AG08396 (cell line): ENCODE measurements around the gene FBXW11.

Source experiments
- DNase-seq: peaks from one replicate; pipeline ENCODE4 v3.0.0; 2012; ENCODE audit warnings: low spot score, mixed read lengths

Gene FBXW11

DNA sequence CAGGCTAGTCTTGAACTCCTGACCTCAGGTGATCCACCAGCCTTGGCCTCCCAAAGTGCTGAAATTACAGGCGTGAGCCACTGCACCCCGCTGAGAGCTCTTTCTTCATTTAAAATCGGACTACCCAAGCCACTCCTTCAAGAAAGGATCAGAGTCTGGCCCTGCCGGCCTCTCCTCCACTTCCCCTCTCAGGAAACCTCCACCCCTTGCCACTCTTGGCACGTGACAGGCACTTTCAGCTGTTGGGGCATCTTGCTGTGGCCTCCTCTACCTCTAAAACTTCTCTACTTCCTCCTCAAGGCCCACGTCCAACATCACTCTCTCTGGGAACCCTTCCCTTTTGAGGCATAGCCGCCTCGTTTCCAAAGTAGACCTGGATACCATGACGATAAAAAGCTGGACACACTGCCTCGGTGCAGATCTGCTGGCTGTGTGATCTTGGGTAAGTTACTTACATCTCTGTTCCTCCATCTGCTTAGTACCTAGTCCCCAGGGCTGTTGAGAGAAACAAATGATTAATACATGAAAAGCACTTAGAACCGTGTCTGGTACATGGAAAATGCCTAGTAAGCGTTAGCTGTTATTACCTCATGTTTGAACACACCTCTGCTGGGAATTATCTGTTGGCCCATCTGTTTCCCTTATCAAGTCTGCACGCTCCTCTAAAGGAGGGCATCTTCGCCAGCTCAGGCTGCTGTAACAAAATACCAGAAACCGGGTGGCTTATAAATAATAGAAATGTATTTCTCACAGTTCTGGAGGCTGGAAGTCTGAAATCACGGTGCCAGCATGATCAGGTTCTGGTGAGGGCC is 165.5 kb downstream of the FBXW11 start:
- DNase-seq: no peak

DNA sequence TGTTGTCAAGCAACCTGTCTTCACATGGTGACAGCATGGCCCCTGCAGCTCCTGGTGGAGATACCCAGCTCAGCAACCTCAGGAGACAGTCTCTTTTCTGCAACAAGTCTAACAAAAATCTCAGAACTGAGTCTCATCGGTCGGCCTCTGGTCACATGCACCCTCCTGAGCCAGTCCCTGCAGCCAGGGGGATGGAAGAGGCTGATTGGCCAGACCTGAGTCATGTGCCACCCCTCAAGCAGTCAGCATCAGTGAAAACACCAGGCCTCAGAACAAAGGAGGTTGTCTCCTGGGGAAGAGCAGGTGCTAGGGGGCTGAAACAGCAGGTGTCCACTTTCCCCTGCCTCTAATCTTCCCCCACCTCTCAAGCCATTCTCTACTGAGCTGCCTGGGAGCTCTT is 166.4 kb downstream of the FBXW11 start:
- no peak for DNase-seq

DNA sequence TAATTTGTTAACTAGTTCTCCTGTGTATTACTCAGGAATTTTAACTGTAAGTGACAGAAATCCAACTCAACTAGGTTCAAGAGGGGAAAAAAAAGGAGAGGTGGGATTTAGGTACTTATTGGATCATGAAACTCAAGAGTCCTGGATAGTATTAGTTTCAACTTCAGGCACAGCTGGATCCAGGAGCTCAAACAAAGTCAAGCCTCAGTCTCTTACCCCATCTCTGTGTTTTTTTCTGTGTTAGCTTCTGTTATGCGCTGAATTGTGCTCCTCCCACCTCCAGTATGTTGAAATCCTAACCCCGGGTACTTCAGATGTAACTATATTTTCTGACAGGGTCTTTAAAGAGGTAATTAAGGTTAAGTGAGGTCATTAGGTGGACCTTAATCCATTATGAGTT is 167.3 kb downstream of the FBXW11 start:
- no peak for DNase-seq

GRCh38 chr5:171838066-171838465 is 168.4 kb downstream of the FBXW11 start:
- no peak for DNase-seq

DNA sequence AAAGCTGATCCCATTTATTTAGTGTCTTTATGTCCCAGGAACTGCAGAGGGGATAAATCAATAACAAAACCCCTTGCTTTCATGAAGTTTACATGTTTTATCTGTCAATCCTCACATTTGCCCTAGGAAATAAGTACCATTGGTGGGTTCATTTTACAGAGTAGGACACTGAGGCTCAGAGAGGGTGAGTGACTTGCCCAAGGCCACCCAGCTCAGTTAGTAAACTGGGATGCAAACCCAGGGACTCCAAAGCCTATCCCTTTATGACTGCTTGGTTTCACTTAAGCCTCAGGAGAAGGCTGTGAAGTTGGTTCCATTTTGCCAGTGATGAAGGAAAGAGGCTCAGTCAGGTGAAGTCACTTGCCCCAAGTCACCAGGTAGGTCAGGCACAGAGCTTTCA is 168.9 kb downstream of the FBXW11 start:
- DNase-seq: no peak

- no peak for DNase-seq
Observed at GRCh38 chr5:171835066-171835465, 171.4 kb downstream of the FBXW11 start.

- no peak for DNase-seq
Observed at GRCh38 chr5:171834461-171834860, 172.0 kb downstream of the FBXW11 start.

- DNase-seq: no peak
Observed at GRCh38 chr5:171832775-171833174, 173.7 kb downstream of the FBXW11 start.

GRCh38 chr5:171830686-171831085 is 175.8 kb downstream of the FBXW11 start:
- no peak for DNase-seq

DNA sequence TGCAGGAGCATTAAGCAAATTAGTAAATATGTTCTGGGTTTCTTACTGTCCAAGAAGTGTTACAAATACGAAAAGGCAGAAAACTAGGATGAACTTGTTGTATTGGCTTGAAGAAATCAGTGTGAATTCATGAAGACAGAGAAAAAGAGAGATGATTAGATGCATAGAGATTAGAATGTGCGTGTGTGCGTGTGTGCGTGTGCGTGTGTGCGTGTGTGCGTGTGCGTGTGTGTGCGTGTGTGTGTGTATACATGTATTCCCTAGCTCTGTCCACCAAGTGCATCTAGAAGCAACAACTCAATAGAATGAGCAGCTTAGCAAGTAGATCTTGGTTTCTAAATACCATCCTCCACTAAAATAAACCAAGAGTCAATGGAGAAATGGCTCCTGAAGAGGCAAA is 179.3 kb downstream of the FBXW11 start:
- DNase-seq: no peak

DNA sequence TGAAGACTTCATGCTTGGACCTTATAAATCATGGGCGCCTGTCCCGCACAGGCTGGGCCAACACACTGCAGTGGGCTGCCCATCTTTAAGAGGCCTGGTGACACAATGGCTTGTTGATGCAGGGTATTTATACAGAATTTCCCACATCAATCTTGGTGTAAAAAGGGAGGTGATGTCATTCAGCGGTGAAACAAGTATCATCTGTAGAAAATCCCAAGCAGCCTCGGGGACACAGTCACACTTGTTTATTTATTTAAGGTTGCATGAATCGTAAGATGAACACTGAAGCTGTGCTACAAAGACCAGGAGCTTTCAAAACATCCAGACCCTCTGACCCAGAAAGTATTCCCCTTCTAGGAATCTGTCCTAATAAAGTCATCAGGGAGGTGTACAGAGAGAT is 180.3 kb downstream of the FBXW11 start:
- no peak for DNase-seq

- DNase-seq: no peak
Observed at GRCh38 chr5:171825051-171825450, 181.4 kb downstream of the FBXW11 start.

GRCh38 chr5:171823269-171823668 is 183.2 kb downstream of the FBXW11 start:
- DNase-seq: no peak

- no peak for DNase-seq
Observed at GRCh38 chr5:171821286-171821685, 185.2 kb downstream of the FBXW11 start.

GRCh38 chr5:171820561-171820960 is 185.9 kb downstream of the FBXW11 start:
- DNase-seq: no peak

- DNase-seq: no peak
Observed at GRCh38 chr5:171816666-171817065, 189.8 kb downstream of the FBXW11 start.

DNA sequence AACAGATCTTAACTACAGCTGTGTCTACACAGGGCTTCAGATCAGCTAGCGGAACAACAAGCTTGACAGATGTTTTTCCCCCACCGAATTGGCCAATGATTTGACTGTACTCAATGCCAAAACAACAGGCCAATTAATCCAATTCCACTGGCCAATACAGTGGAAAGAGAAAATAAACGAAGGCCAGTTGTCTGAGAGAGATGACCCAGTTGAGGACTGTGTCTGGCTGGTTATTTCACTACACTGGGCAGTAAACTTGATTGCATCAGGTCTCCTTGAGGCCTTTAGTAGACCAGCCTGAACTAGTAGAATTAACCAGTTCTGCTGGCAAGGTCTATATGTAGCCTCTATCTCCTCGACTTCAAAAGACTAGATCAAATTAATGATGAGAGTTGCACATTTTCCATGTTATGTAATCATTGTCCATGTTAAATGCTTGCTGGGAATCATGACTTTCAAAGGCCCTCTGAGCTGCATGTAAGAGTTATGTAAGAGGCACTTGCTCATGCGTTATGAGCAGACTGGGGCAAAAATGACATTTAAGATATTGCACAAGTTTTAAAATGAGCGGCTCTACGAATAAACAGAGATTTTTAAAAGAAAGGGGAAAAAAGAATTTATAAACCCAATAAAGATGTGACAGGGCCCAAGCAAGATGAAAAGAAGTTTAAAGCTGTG is 192.5 kb downstream of the FBXW11 start:
- DNase-seq: no peak

GRCh38 chr5:171813270-171813669 is 193.2 kb downstream of the FBXW11 start:
- no peak for DNase-seq
